Measurements from ENCODE around the gene BEND7.

- TF ChIP-seq POLR2A (IDR thresholded peaks at IDR 0.05; ENCODE audit: low read depth, low read length) (no peak), TAF1 (IDR thresholded peaks at IDR 0.05; ENCODE audit: low read depth, low read length) (no peak), SPI1 (IDR thresholded peaks at IDR 0.05; ENCODE audit: low read depth, low read length) (no peak), POLR2AphosphoS5 (IDR thresholded peaks at IDR 0.05; ENCODE audit: low read depth, low read length) (no peak), PAX5 (IDR thresholded peaks at IDR 0.05; ENCODE audit: insufficient read depth, low read length, severe bottlenecking) (no peak)
Measured at GRCh38 chr10:13396369-13396768, 132.4 kb downstream of the BEND7 start.
